Heart left ventricle (tissue), 16 donors: ENCODE data around the gene ACACA. TPM values are rescaled to one million over a fixed set of nuclear protein-coding genes. Genes with fewer than 3 reads are reported as not detected.
"Not testable (repeated sequence)": the region's sequence is repeated elsewhere in the genome, so short reads cannot be mapped to it uniquely, and the experiment has no call there.

Source experiments
- ATAC-seq, 4 donors: fragments of 200-7000 bp; cut with Tn5 transposase; one replicate each; pipeline ENCODE4 v1.9.1; 2020 to 2022; ENCODE audit warnings: moderate library complexity in 4 of 4, mild to moderate bottlenecking in 3 of 4, moderate number of reproducible peaks in 1 of 4
- DNase-seq, 5 donors: peaks; one replicate each; pipeline ENCODE4 v3.0.0-alpha.2; 2020
- H3K27ac ChIP-seq, 12 donors: fragments of 200-600 bp; sonication (generic) in 4 of 12; one replicate each; pipeline versions ENCODE4 v1.5.0 to v1.8.0; 2016 to 2022; ENCODE audit warnings: mild to moderate bottlenecking in 2 of 12
- H3K27me3 ChIP-seq, 9 donors: fragments of 200-600 bp; sonication (generic) in 2 of 9; one replicate each; pipeline versions ENCODE4 v1.5.1 to v1.8.0; 2016 to 2022; ENCODE audit warnings: mild to moderate bottlenecking in 3 of 9
- H3K36me3 ChIP-seq, 9 donors: fragments of 200-600 bp; sonication (generic) in 2 of 9; one replicate each; pipeline versions ENCODE4 v1.5.0 to v1.8.0; 2018 to 2022; ENCODE audit warnings: mild to moderate bottlenecking in 2 of 9
- H3K4me1 ChIP-seq, 12 donors: fragments of 200-600 bp; sonication (generic) in 4 of 12; one replicate each; pipeline versions ENCODE4 v1.5.0 to v1.8.0; 2016 to 2022; ENCODE audit warnings: mild to moderate bottlenecking in 3 of 12
- H3K4me3 ChIP-seq, 12 donors: fragments of 200-600 bp; sonication (generic) in 4 of 12; one replicate each; pipeline versions ENCODE4 v1.5.0 to v1.8.0; 2017 to 2022; ENCODE audit warnings: mild to moderate bottlenecking in 9 of 12, moderate library complexity in 4 of 12
- H3K9me3 ChIP-seq, 12 donors: fragments of 200-600 bp; sonication (generic) in 4 of 12; one replicate each; pipeline versions ENCODE4 v1.5.0 to v1.8.0; 2016 to 2022; ENCODE audit warnings: mild to moderate bottlenecking in 1 of 12
- POLR2A ChIP-seq, 2 donors: fragments of 450-650 bp; IDR thresholded peaks; one replicate each; pipeline ENCODE4 v1.6.1; 2017; ENCODE audit warnings: antibody characterized with exemption in 2 of 2, mild to moderate bottlenecking in 2 of 2, moderate library complexity in 2 of 2
- WGBS, 4 donors: extraction: QIAGEN DNeasy Blood & Tissue Kit in 2 of 4; methylation state at CpG; one replicate each; pipeline versions ENCODE4 v1.1.5 to v1.1.7; 2013 to 2018; 5-methylcytosine and 5-hydroxymethylcytosine counted together
- intact Hi-C, 10 donors: fragments of 100-400 bp; cut with DNase I; formaldehyde crosslinking; loops; one replicate each; pipeline versions ENCODE4 v1.11.1 to v1.14.2; 2022
- polyA plus RNA-seq, 2 donors: library from polyadenylated mRNA; stranded (reverse); fragments of 200-250 nt; gene quantifications; one replicate each; pipeline ENCODE4 v1.2.3, GENCODE V29; 2013
- total RNA-seq, 9 donors: library from RNA; depleted of rRNA in 2 of 9; stranded (reverse); fragments of >200 nt in 2 of 9; fragmentation: NEBNext Ultra II Directional in 3 of 9; extraction: Animal tissue kit (Norgen Biotek cat#: 25700) in 3 of 9; gene quantifications; one replicate each; pipeline versions ENCODE4 v1.1.0 to v1.2.4, GENCODE V29; 2016 to 2023
- TF ChIP-seq, protein P1 (sequence below), 12 donors: fragments of 200-600 bp; sonication (generic) in 4 of 12; IDR thresholded peaks; one replicate each; pipeline versions ENCODE4 v1.5.0 to v1.8.0; 2018 to 2022; ENCODE audit warnings: antibody characterized with exemption in 12 of 12, mild to moderate bottlenecking in 5 of 12
- donor health status: ischemic (EF 13 %, LVEDD 7.1; RV severe dilation, severe dysfunction).
- donor health status: healthy with polysubstance abuse.
- donor health status: DM: no; HTN: yes; CAD: no.
- donor health status: DM: no; HTN: no; CAD: no.
- donor health status: ischemic (EF 25% LVEDD 6.9; RV normal size, moderate dysfunction).
- donor health status: ischemic (EF 25% LVEDD 5.7; RV mildly dilated, moderate dysfunction).
- donor health status: healthy.
- donor health status: DM: yes; HTN: yes; CAD: no.
- donor health status: ischemic (EF 35%, LVEDD 5.7; RV mildly dilated, moderate dysfunction).
- donor health status: nonischemic (EF 11% LVEDD 7.7; RV severe dilation, severe dysfunction).
- donor health status: DM: yes; HTN: yes; CAD: no.
- donor health status: PGD.
- donor health status: ischemic (EF 29% LVEDD 5.4; RV normal size, mild dysfunction).
- donor health status: nonischemic (EF 23%, LVEDD 6.1; RV moderate dilation, normal function).

The ACACA gene
- total and polyA plus RNA-seq, 11 donors, result 6.2 to 33.0 (median 15.8) TPM

- TF ChIP-seq POLR2A (IDR thresholded peaks at IDR 0.05), result peak in 1 of 2 donors; percentile 74
- TF ChIP-seq, protein P1, sequence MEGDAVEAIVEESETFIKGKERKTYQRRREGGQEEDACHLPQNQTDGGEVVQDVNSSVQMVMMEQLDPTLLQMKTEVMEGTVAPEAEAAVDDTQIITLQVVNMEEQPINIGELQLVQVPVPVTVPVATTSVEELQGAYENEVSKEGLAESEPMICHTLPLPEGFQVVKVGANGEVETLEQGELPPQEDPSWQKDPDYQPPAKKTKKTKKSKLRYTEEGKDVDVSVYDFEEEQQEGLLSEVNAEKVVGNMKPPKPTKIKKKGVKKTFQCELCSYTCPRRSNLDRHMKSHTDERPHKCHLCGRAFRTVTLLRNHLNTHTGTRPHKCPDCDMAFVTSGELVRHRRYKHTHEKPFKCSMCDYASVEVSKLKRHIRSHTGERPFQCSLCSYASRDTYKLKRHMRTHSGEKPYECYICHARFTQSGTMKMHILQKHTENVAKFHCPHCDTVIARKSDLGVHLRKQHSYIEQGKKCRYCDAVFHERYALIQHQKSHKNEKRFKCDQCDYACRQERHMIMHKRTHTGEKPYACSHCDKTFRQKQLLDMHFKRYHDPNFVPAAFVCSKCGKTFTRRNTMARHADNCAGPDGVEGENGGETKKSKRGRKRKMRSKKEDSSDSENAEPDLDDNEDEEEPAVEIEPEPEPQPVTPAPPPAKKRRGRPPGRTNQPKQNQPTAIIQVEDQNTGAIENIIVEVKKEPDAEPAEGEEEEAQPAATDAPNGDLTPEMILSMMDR (IDR thresholded peaks at IDR 0.05), result peak in 11 of 12 donors; percentile 7 to 69 (median 50)
- Histone ChIP-seq H3K4me3 (peak overlapping the region; percentile 37 to 92 (median 70)), H3K27me3 (no peaks in the 10 kb centered on the region), H3K27ac (peak overlapping the region; percentile 22 to 94 (median 85)), H3K9me3 (no peaks in the 10 kb centered on the region), H3K36me3 (peaks cover 0 to 2% (median 0%) of the 10 kb centered on the region in 9 donors), H3K4me1 (peaks cover 0 to 25% (median 11%) of the 10 kb centered on the region in 12 donors)
- DNase-seq, result peak; percentile 93 to 97 (median 96)
- ATAC-seq, result peak; percentile 93 to 98 (median 96)
- WGBS, 4 donors, result 0 to 1% (median 0%) methylated on average over 23 to 88 of the region's 88 CpGs
- intact Hi-C loops, result loop anchor here in 5 of 10 donors (1.0 to 10.0 kb wide), 6 partner anchors 46 to 844 kb away; partner anchors contain the start of genes ACACA (in 2 of the 5), TADA2A (in 2 of the 5) and MRM1 (in 1 of the 5)
Measured at GRCh38 chr17:37358830-37359681, 47.6 kb downstream of the ACACA start.

GRCh38 chr17:37358098-37358829 is 48.4 kb downstream of the ACACA start:
- H3K36me3 ChIP-seq, result peaks cover 0 to 7% (median 0%) of the 10 kb centered on the region in 9 donors
- peak overlapping the region; percentile 37 to 92 (median 70) for H3K4me3 ChIP-seq
- intact Hi-C loops, result loop anchor here in 3 of 10 donors (5.0 to 10.0 kb wide), 4 partner anchors 49 to 843 kb away; partner anchors contain the start of genes ACACA (in 2 of the 3), TADA2A (in 2 of the 3) and MRM1 (in 1 of the 3)
- peak; percentile 2 to 21 (median 12) for ATAC-seq
- TF ChIP-seq POLR2A (IDR thresholded peaks at IDR 0.05), result no peak
- TF ChIP-seq, protein P1 (IDR thresholded peaks at IDR 0.05), result no peak
- no peaks in the 10 kb centered on the region for H3K9me3 ChIP-seq
- H3K27ac ChIP-seq, result peak overlapping the region; percentile 22 to 94 (median 85)
- peaks cover 0 to 25% (median 11%) of the 10 kb centered on the region in 12 donors for H3K4me1 ChIP-seq
- DNase-seq, result peak in 4 of 5 donors; percentile 37 to 50 (median 40)
- WGBS, 4 donors, result 1 to 5% (median 3%) methylated on average over 15 to 21 of the region's 21 CpGs
- H3K27me3 ChIP-seq, result no peaks in the 10 kb centered on the region

DNA sequence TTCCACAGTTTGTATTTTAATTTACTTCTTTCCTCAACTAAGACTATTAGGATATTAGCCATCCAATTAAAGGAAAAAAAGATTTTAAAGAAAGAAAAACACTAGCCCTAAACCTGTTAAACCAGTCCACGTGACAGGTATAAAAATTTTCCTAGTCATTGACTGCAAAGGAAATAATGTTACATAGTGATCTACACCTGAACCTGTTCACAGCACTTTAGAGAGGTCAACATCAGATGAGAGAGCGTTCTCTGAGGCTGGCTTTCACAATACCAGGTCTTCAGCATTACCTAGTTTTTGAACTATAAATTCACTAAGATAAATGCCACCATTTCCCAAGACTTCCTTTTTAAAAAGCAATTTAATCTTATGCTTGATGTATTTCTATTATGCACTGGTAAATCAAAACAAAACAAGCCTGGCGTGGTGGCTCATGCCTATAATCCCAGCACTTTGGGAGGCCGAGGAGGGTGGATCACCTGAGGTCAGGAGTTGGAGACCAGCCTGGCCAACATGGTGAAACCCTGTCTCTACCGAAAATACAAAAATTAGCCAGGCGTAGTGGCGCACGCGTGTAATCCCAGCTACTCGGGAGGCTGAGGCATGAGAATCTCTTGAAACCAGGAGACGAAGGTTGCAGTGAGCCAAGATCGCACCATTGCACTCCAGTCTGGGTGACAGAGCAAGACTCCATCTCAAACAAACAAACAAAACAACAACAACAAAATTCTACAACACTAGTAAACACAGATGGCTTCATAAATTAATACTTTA is 49.7 kb downstream of the ACACA start:
- H3K27me3 ChIP-seq, DNase-seq, H3K27ac ChIP-seq, H3K4me3 ChIP-seq, H3K9me3 ChIP-seq, ATAC-seq, H3K36me3 ChIP-seq: not testable (repeated sequence)
- 92 to 94% (median 93%) methylated on average over 12 of the region's 12 CpGs for WGBS, 4 donors
- intact Hi-C loops, result loop anchor here in 3 of 10 donors (5.0 to 10.0 kb wide), 4 partner anchors 50 to 842 kb away; partner anchors contain the start of genes ACACA (in 2 of the 3), TADA2A (in 2 of the 3) and MRM1 (in 1 of the 3)
- peaks cover 0 to 25% (median 11%) of the 10 kb centered on the region in 12 donors for H3K4me1 ChIP-seq

DNA sequence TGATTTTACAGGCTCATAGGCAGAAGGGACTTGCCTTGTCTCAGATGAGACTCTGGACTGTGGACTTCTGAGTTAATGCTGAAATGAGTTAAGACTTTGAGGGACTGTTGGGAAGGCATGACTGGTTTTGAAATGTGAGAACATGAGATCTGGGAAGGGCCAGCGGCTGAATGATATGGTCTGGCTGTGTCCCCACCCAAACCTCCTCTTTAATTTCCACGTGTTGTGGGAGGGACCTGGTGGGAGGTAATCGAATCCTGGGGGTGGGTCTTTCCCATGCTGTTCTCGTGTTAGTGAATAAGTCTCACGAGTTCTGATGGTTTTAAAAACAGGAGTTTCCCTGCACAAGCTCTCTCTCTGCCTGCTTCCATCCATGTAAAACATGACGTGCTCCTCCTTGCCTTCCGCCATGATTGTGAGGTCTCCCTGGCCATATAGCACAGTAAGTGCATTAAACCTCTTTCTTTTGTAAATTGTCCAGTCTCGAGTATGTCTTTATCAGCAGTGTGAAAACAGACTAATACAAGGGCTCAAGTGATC is 59.7 kb downstream of the ACACA start:
- H3K4me3 ChIP-seq, DNase-seq, ATAC-seq, H3K27ac ChIP-seq, H3K36me3 ChIP-seq, H3K9me3 ChIP-seq, H3K4me1 ChIP-seq, H3K27me3 ChIP-seq, intact Hi-C loops: not testable (repeated sequence)
- 96 to 97% (median 97%) methylated on average over 8 of the region's 8 CpGs for WGBS, 4 donors
